Esophagus muscularis mucosa (tissue), 4 donors: ENCODE results near the gene PARL. TPM values are rescaled to one million over a fixed set of nuclear protein-coding genes. Genes with fewer than 3 reads are reported as not detected.

Experiments
- DNase-seq: peaks from one replicate; pipeline ENCODE4 v3.0.0-alpha.2; 2017; ENCODE audit errors: extremely low spot score
- H3K27ac ChIP-seq, 4 donors: fragments of 200-600 bp; sonication (generic); replicated peaks in 1 of 4; 1 replicate in 3 of 4; 2 replicates in 1 of 4; pipeline ENCODE4 v1.5.1; 2016 to 2019; ENCODE audit warnings: mild to moderate bottlenecking in 1 of 4
- H3K27me3 ChIP-seq, 4 donors: fragments of 200-600 bp; sonication (generic); one replicate each; pipeline versions ENCODE4 v1.5.1 to v1.6.0; 2016 to 2019
- H3K36me3 ChIP-seq, 4 donors: fragments of 200-600 bp; sonication (generic); one replicate each; pipeline ENCODE4 v1.5.1; 2016 to 2019
- H3K4me1 ChIP-seq, 4 donors: fragments of 200-600 bp; sonication (generic); one replicate each; pipeline ENCODE4 v1.5.1; 2016 to 2019
- H3K4me3 ChIP-seq, 4 donors: fragments of 200-600 bp; sonication (generic); 1 replicate in 2 of 4; 2 replicates in 2 of 4; pipeline ENCODE4 v1.5.1; 2016 to 2019; ENCODE audit warnings: mild to moderate bottlenecking in 4 of 4, moderate library complexity in 1 of 4
- H3K9me3 ChIP-seq, 4 donors: fragments of 200-600 bp; sonication (generic); 1 replicate in 3 of 4; 2 replicates in 1 of 4; pipeline ENCODE4 v1.5.1; 2016 to 2019
- CTCF ChIP-seq, 3 experiments: fragments of 200-600 bp in 2 of 3; fragments of 450-650 bp in 1 of 3; sonication (generic) in 2 of 3; IDR thresholded peaks; one replicate each; pipeline ENCODE4 v1.5.1; 2017 to 2019; ENCODE audit warnings: antibody characterized with exemption in 3 of 3, mild to moderate bottlenecking in 2 of 3, moderate library complexity in 1 of 3
- EP300 ChIP-seq: sonication (generic); formaldehyde crosslinking; IDR thresholded peaks from one replicate; pipeline ENCODE4 v1.6.1; 2017; ENCODE audit warnings: antibody characterized with exemption
- POLR2A ChIP-seq: fragments of 450-650 bp; IDR thresholded peaks from one replicate; pipeline ENCODE4 v1.6.1; 2017; ENCODE audit warnings: antibody characterized with exemption, moderate library complexity, mild to moderate bottlenecking, low read depth
- POLR2AphosphoS5 ChIP-seq, 2 donors: sonication (generic); formaldehyde crosslinking; IDR thresholded peaks; one replicate each; pipeline ENCODE4 v1.6.1; 2017; ENCODE audit warnings: antibody characterized with exemption in 2 of 2
- WGBS: methylation state at CpG from one replicate; pipeline ENCODE4 v1.1.5; 2018; 5-methylcytosine and 5-hydroxymethylcytosine counted together
- intact Hi-C: fragments of 100-400 bp; cut with DNase I; formaldehyde crosslinking; loops from one replicate; pipeline ENCODE4 v1.15.1; 2023
- total RNA-seq, 4 donors: library from RNA; depleted of rRNA; stranded (reverse); fragments of >200 nt; gene quantifications; one replicate each; pipeline versions ENCODE4 v1.1.0 to v1.2.1, GENCODE V29; 2016

Gene PARL
- total RNA-seq, 4 donors from 2014 or later, result 40.2 to 57.1 (median 51.2) TPM

- no peak overlapping the region for H3K4me3 ChIP-seq
- H3K27me3 ChIP-seq, result no peaks in the 10 kb centered on the region
- no peak overlapping the region for H3K27ac ChIP-seq
- peaks cover 0 to 12% (median 2%) of the 10 kb centered on the region in 4 donors for H3K4me1 ChIP-seq
- intact Hi-C loops, result no loop called here
- peaks cover 17 to 59% (median 43%) of the 10 kb centered on the region in 4 donors for H3K36me3 ChIP-seq
- WGBS, result 54% methylated on average over 1 of the region's 1 CpG
- H3K9me3 ChIP-seq, result no peaks in the 10 kb centered on the region
- no peak for TF ChIP-seq EP300
- TF ChIP-seq POLR2A, result no peak
- TF ChIP-seq CTCF (IDR thresholded peaks at IDR 0.05), result no peak
- no peak for TF ChIP-seq POLR2AphosphoS5 (IDR thresholded peaks at IDR 0.05)
- DNase-seq, result no peak
Observed at GRCh38 chr3:183814240-183814639, 70.4 kb downstream of the PARL start.

GRCh38 chr3:183812761-183813445 lies 71.8 kb downstream of the PARL start:
- Histone ChIP-seq H3K36me3 (peaks cover 30 to 68% (median 57%) of the 10 kb centered on the region in 4 donors), H3K4me1 (peaks cover 0 to 12% (median 2%) of the 10 kb centered on the region in 4 donors), H3K27ac (no peak overlapping the region), H3K4me3 (no peak overlapping the region), H3K9me3 (no peaks in the 10 kb centered on the region), H3K27me3 (no peaks in the 10 kb centered on the region)
- no peak for DNase-seq
- intact Hi-C loops, result no loop called here
- 75% methylated on average over 8 of the region's 8 CpGs for WGBS
- TF ChIP-seq EP300, result no peak
- no peak for TF ChIP-seq CTCF (IDR thresholded peaks at IDR 0.05)
- no peak for TF ChIP-seq POLR2A
- no peak for TF ChIP-seq POLR2AphosphoS5 (IDR thresholded peaks at IDR 0.05)

GRCh38 chr3:183811638-183812037 lies 73.0 kb downstream of the PARL start:
- intact Hi-C loops, result no loop called here
- H3K4me1 ChIP-seq, result peaks cover 0 to 12% (median 2%) of the 10 kb centered on the region in 4 donors
- peaks cover 42 to 76% (median 64%) of the 10 kb centered on the region in 4 donors for H3K36me3 ChIP-seq
- no peaks in the 10 kb centered on the region for H3K9me3 ChIP-seq
- H3K27ac ChIP-seq, result no peak overlapping the region
- no peak for DNase-seq
- H3K27me3 ChIP-seq, result no peaks in the 10 kb centered on the region
- TF ChIP-seq CTCF (IDR thresholded peaks at IDR 0.05) (no peak), POLR2AphosphoS5 (IDR thresholded peaks at IDR 0.05) (no peak), EP300 (no peak), POLR2A (no peak)
- H3K4me3 ChIP-seq, result no peak overlapping the region
- whole genome bisulfite sequencing, result 93% methylated on average over 11 of the region's 11 CpGs

GRCh38 chr3:183810643-183811594 lies 73.8 kb downstream of the PARL start:
- TF ChIP-seq POLR2AphosphoS5 (IDR thresholded peaks at IDR 0.05), result no peak
- TF ChIP-seq POLR2A, result no peak
- TF ChIP-seq CTCF (IDR thresholded peaks at IDR 0.05), result no peak
- no peak for TF ChIP-seq EP300
- no peak overlapping the region for H3K4me3 ChIP-seq
- H3K4me1 ChIP-seq, result peaks cover 0 to 12% (median 2%) of the 10 kb centered on the region in 4 donors
- H3K9me3 ChIP-seq, result no peaks in the 10 kb centered on the region
- DNase-seq, result no peak
- intact Hi-C loops, result no loop called here
- H3K27ac ChIP-seq, result no peak overlapping the region
- no peaks in the 10 kb centered on the region for H3K27me3 ChIP-seq
- H3K36me3 ChIP-seq, result peaks cover 42 to 76% (median 68%) of the 10 kb centered on the region in 4 donors
- WGBS, result 88% methylated on average over 24 of the region's 24 CpGs
